HG03159 (cell line): ENCODE results near the gene KDM4B.

Experiments used
- ATAC-seq: cut with Tn5 transposase; IDR thresholded peaks from one replicate; pipeline ENCODE4 v1.9.1; 2021; ENCODE audit warnings: mild to moderate bottlenecking, moderate library complexity; ENCODE audit not compliant: unreplicated experiment

Gene KDM4B

GRCh38 chr19:5067678-5068077 lies 98.8 kb downstream of the KDM4B start:
- ATAC-seq: no peak

- ATAC-seq: no peak
Measured at GRCh38 chr19:5068233-5069072, 99.5 kb downstream of the KDM4B start.

- ATAC-seq: no peak
Measured at GRCh38 chr19:5070331-5070730, 101.4 kb downstream of the KDM4B start.

- ATAC-seq: no peak
Measured at GRCh38 chr19:5070930-5071329, 102.0 kb downstream of the KDM4B start.

- no peak for ATAC-seq
Measured at GRCh38 chr19:5071579-5071978, 102.7 kb downstream of the KDM4B start.

GRCh38 chr19:5072115-5072514 lies 103.2 kb downstream of the KDM4B start:
- ATAC-seq: no peak

GRCh38 chr19:5073153-5073844 lies 104.4 kb downstream of the KDM4B start:
- no peak for ATAC-seq

- ATAC-seq: no peak
Measured at GRCh38 chr19:5074407-5074806, 105.5 kb downstream of the KDM4B start.

- ATAC-seq: no peak
Measured at GRCh38 chr19:5074830-5075394, 106.0 kb downstream of the KDM4B start.

GRCh38 chr19:5075597-5075996 lies 106.7 kb downstream of the KDM4B start:
- no peak for ATAC-seq

- no peak for ATAC-seq
Measured at GRCh38 chr19:5076440-5077208, 107.7 kb downstream of the KDM4B start.

GRCh38 chr19:5077209-5077515 lies 108.2 kb downstream of the KDM4B start:
- no peak for ATAC-seq

- no peak for ATAC-seq
Measured at GRCh38 chr19:5078182-5078581, 109.3 kb downstream of the KDM4B start.

GRCh38 chr19:5078666-5079065 lies 109.8 kb downstream of the KDM4B start:
- ATAC-seq: no peak

GRCh38 chr19:5079071-5079774 lies 110.3 kb downstream of the KDM4B start:
- no peak for ATAC-seq

GRCh38 chr19:5080030-5080654 lies 111.2 kb downstream of the KDM4B start:
- no peak for ATAC-seq

GRCh38 chr19:5080809-5081208 lies 111.9 kb downstream of the KDM4B start:
- ATAC-seq: no peak

GRCh38 chr19:5081443-5082161 lies 112.7 kb downstream of the KDM4B start:
- no peak for ATAC-seq

GRCh38 chr19:5083547-5083965 lies 114.6 kb downstream of the KDM4B start:
- ATAC-seq: no peak

- ATAC-seq: no peak
Measured at GRCh38 chr19:5085566-5085965, 116.7 kb downstream of the KDM4B start.
